Fibroblast of gingiva (primary cell): ENCODE data around the gene BMPER.
"Not testable (repeated sequence)": the region's sequence is repeated elsewhere in the genome, so short reads cannot be mapped to it uniquely, and the experiment has no call there.

Experiments used
- DNase-seq: peaks from one replicate; pipeline ENCODE4 v3.0.0-alpha.2; 2011; ENCODE audit warnings: low read depth

BMPER gene

GRCh38 chr7:34137176-34137575, 231.8 kb downstream of the BMPER start:
- DNase-seq = no peak

- no peak for DNase-seq
Measured at GRCh38 chr7:34138483-34138882, 233.1 kb downstream of the BMPER start.

- DNase-seq = no peak
Measured at GRCh38 chr7:34139086-34139485, 233.7 kb downstream of the BMPER start.

- DNase-seq = no peak
Measured at GRCh38 chr7:34140066-34140465, 234.7 kb downstream of the BMPER start.

- peak; percentile 85 for DNase-seq
Measured at GRCh38 chr7:34143402-34143801, 238.1 kb downstream of the BMPER start.

GRCh38 chr7:34145603-34146002, 240.3 kb downstream of the BMPER start:
- no peak for DNase-seq

- peak; percentile 70 for DNase-seq
Measured at GRCh38 chr7:34153656-34154270, 248.4 kb downstream of the BMPER start.

- peak; percentile 98 for DNase-seq
Measured at GRCh38 chr7:34155220-34155908, 250.0 kb downstream of the BMPER start.

GRCh38 chr7:34156336-34156735, 251.0 kb downstream of the BMPER start:
- peak; percentile 24 for DNase-seq

GRCh38 chr7:34157137-34157536, 251.8 kb downstream of the BMPER start:
- DNase-seq = no peak

GRCh38 chr7:34158368-34159153, 253.2 kb downstream of the BMPER start:
- peak; percentile 20 for DNase-seq

GRCh38 chr7:34160261-34160752, 255.0 kb downstream of the BMPER start:
- DNase-seq = peak; percentile 36

- no peak for DNase-seq
Measured at GRCh38 chr7:34162027-34162565, 256.8 kb downstream of the BMPER start.

GRCh38 chr7:34162677-34163076, 257.3 kb downstream of the BMPER start:
- no peak for DNase-seq

GRCh38 chr7:34163956-34164355, 258.6 kb downstream of the BMPER start:
- no peak for DNase-seq

- peak; percentile 70 for DNase-seq
Measured at GRCh38 chr7:34165466-34165865, 260.1 kb downstream of the BMPER start.

- peak; percentile 52 for DNase-seq
Measured at GRCh38 chr7:34165927-34166550, 260.7 kb downstream of the BMPER start.

GRCh38 chr7:34168013-34168412, 262.7 kb downstream of the BMPER start:
- no peak for DNase-seq

GRCh38 chr7:34174688-34175616, 269.6 kb downstream of the BMPER start:
- not testable (repeated sequence) for DNase-seq

- DNase-seq = no peak
Measured at GRCh38 chr7:34175837-34176236, 270.5 kb downstream of the BMPER start.

- DNase-seq = no peak
Measured at GRCh38 chr7:34177476-34177875, 272.1 kb downstream of the BMPER start.
